PC-3 (cell line): Measurements from ENCODE around the gene ERGIC1.

ENCODE experiments used
- CTCF ChIP-seq: fragments of 300-600 bp; sonication (generic); conservative IDR thresholded peaks from 2 replicates; pipeline ENCODE4 v1.5.1; 2017; ENCODE audit warnings: antibody characterized with exemption, low read depth, mild to moderate bottlenecking, low read length
- EZH2 ChIP-seq: fragments of 300-600 bp; sonication (generic); IDR thresholded peaks from one replicate; pipeline ENCODE4 v1.6.1; 2017; ENCODE audit warnings: antibody characterized with exemption, mild to moderate bottlenecking, low read length; ENCODE audit not compliant: unreplicated experiment

- no peak for TF ChIP-seq CTCF
- no peak for TF ChIP-seq EZH2
These were observed 1.9 kb downstream of the ERGIC1 start for GRCh38 chr5:172835994-172836356.
